ENCODE data around the gene SKOR1. TPM values are rescaled to one million over a fixed set of nuclear protein-coding genes. Genes with fewer than 3 reads are reported as not detected.

Gene SKOR1
- total RNA-seq, 4 donors from 2014 or later = 0.27 to 0.79 TPM; not detected in 2

DNA sequence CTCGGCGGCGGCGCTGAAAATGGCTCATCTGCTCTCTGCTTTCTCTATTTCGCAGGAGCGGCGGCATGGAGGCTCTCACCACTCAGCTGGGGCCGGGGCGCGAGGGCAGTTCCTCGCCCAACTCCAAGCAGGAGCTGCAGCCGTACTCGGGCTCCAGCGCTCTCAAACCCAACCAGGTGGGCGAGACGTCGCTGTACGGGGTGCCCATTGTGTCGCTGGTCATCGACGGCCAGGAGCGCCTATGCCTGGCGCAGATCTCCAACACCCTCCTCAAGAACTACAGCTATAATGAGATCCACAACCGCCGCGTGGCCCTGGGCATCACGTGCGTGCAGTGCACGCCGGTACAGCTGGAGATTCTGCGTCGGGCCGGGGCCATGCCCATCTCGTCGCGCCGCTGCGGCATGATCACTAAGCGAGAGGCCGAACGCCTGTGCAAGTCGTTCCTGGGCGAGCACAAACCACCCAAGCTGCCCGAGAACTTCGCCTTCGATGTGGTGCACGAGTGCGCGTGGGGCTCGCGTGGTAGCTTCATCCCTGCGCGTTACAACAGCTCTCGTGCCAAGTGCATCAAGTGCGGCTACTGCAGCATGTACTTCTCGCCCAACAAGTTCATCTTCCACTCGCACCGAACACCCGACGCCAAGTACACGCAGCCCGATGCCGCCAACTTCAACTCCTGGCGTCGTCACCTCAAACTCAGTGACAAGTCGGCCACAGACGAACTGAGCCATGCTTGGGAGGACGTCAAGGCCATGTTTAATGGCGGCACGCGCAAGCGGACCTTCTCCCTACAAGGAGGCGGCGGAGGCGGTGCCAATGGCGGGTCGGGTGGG, 790 bp downstream of the SKOR1 start:
- H3K27me3 ChIP-seq = peaks cover 100% of the 10 kb centered on the region
- no peak for TF ChIP-seq POLR2AphosphoS5 (IDR thresholded peaks at IDR 0.05)
- no peak for TF ChIP-seq POLR2A (IDR thresholded peaks at IDR 0.05)
- TF ChIP-seq, protein P1, sequence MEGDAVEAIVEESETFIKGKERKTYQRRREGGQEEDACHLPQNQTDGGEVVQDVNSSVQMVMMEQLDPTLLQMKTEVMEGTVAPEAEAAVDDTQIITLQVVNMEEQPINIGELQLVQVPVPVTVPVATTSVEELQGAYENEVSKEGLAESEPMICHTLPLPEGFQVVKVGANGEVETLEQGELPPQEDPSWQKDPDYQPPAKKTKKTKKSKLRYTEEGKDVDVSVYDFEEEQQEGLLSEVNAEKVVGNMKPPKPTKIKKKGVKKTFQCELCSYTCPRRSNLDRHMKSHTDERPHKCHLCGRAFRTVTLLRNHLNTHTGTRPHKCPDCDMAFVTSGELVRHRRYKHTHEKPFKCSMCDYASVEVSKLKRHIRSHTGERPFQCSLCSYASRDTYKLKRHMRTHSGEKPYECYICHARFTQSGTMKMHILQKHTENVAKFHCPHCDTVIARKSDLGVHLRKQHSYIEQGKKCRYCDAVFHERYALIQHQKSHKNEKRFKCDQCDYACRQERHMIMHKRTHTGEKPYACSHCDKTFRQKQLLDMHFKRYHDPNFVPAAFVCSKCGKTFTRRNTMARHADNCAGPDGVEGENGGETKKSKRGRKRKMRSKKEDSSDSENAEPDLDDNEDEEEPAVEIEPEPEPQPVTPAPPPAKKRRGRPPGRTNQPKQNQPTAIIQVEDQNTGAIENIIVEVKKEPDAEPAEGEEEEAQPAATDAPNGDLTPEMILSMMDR (IDR thresholded peaks at IDR 0.05) = no peak
- no peak for TF ChIP-seq EP300 (IDR thresholded peaks at IDR 0.05; ENCODE audit: low read depth)
- no peak for DNase-seq
- no peaks in the 10 kb centered on the region for H3K36me3 ChIP-seq
- no peaks in the 10 kb centered on the region for H3K9me3 ChIP-seq
- no peak overlapping the region for H3K27ac ChIP-seq
- WGBS, 2 donors (ENCODE audit: low coverage in 1 of 2) = 24% methylated on average over 61 of the region's 77 CpGs; no CpG with 5 or more reads in 1 of the 2 donors
- H3K4me3 ChIP-seq = peak overlapping the region in 1 of 4 donors; percentile 25
- in situ Hi-C loops (cut with MboI; ENCODE audit: low pct_ligation_motif_present in 1 of 4, low pct_unique_long_range_greater_than_20kb in 1 of 4, low sequenced_read_pairs in 3 of 4) (loop anchor here in 1 of 4 donors (25.0 kb wide), 1 partner anchor 889 kb away; no protein-coding TSS in a partner anchor), intact Hi-C loops (cut with DNase I; ENCODE audit: low total_unique reads) (no loop called here)
- peaks cover 15 to 80% (median 56%) of the 10 kb centered on the region in 4 donors for H3K4me1 ChIP-seq

DNA sequence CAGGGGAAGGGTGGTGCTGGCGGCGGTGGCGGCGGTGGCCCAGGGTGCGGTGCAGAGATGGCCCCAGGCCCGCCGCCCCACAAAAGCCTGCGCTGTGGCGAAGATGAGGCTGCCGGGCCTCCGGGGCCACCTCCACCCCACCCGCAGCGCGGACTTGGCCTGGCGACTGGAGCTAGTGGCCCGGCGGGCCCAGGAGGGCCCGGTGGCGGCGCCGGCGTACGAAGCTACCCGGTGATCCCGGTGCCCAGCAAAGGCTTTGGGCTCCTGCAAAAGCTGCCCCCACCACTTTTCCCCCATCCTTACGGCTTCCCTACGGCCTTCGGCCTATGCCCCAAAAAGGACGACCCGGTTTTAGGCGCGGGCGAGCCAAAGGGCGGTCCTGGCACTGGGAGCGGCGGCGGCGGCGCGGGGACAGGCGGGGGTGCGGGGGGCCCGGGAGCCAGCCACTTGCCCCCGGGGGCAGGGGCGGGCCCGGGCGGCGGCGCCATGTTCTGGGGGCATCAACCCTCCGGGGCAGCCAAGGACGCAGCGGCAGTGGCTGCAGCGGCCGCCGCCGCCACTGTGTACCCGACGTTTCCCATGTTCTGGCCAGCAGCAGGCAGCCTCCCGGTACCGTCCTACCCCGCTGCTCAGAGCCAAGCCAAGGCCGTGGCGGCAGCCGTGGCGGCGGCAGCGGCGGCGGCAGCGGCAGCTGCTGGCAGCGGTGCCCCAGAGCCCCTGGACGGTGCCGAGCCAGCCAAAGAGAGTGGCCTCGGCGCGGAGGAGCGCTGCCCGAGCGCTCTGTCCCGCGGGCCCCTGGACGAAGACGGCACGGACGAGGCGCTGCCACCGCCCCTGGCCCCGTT, 1.6 kb downstream of the SKOR1 start:
- Histone ChIP-seq H3K4me3 (peak overlapping the region in 1 of 4 donors; percentile 30), H3K4me1 (peaks cover 15 to 75% (median 56%) of the 10 kb centered on the region in 4 donors), H3K36me3 (no peaks in the 10 kb centered on the region), H3K9me3 (no peaks in the 10 kb centered on the region), H3K27me3 (peaks cover 100% of the 10 kb centered on the region), H3K27ac (no peak overlapping the region)
- WGBS, 2 donors (ENCODE audit: low coverage in 1 of 2) = 17% methylated on average over 43 of the region's 88 CpGs; no CpG with 5 or more reads in 1 of the 2 donors
- in situ Hi-C loops (cut with MboI; ENCODE audit: low pct_ligation_motif_present in 1 of 4, low pct_unique_long_range_greater_than_20kb in 1 of 4, low sequenced_read_pairs in 3 of 4) = loop anchor here in 1 of 4 donors (25.0 kb wide), 1 partner anchor 890 kb away; no protein-coding TSS in a partner anchor
- intact Hi-C loops (cut with DNase I; ENCODE audit: low total_unique reads) = no loop called here
- no peak for DNase-seq
- no peak for TF ChIP-seq POLR2AphosphoS5 (IDR thresholded peaks at IDR 0.05)
- TF ChIP-seq EP300 (IDR thresholded peaks at IDR 0.05; ENCODE audit: low read depth) = no peak
- no peak for TF ChIP-seq POLR2A (IDR thresholded peaks at IDR 0.05)
- TF ChIP-seq, protein P1 (IDR thresholded peaks at IDR 0.05) = no peak

DNA sequence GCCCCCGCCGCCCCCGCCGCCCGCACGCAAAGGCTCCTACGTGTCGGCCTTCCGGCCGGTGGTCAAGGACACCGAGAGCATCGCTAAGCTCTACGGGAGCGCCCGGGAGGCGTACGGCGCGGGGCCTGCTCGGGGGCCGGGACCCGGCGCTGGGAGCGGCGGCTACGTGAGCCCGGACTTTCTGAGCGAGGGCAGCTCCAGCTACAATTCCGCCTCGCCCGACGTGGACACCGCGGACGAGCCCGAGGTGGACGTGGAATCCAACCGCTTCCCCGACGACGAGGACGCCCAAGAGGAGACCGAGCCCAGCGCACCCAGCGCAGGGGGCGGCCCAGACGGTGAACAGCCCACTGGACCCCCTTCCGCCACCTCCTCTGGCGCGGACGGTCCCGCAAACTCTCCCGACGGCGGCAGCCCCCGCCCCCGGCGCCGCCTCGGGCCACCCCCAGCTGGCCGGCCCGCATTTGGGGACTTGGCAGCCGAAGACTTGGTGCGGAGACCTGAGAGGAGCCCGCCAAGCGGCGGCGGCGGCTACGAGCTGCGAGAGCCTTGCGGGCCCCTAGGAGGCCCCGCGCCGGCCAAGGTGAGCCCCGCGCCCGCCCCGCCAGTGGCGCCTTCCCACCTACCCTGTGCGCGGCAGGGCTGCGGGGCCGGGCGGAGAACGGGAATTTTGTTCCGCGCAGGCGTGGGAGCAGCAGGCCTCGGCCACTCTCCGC, 2.4 kb downstream of the SKOR1 start:
- intact Hi-C loops (cut with DNase I; ENCODE audit: low total_unique reads) = no loop called here
- peaks cover 15 to 73% (median 56%) of the 10 kb centered on the region in 4 donors for H3K4me1 ChIP-seq

DNA sequence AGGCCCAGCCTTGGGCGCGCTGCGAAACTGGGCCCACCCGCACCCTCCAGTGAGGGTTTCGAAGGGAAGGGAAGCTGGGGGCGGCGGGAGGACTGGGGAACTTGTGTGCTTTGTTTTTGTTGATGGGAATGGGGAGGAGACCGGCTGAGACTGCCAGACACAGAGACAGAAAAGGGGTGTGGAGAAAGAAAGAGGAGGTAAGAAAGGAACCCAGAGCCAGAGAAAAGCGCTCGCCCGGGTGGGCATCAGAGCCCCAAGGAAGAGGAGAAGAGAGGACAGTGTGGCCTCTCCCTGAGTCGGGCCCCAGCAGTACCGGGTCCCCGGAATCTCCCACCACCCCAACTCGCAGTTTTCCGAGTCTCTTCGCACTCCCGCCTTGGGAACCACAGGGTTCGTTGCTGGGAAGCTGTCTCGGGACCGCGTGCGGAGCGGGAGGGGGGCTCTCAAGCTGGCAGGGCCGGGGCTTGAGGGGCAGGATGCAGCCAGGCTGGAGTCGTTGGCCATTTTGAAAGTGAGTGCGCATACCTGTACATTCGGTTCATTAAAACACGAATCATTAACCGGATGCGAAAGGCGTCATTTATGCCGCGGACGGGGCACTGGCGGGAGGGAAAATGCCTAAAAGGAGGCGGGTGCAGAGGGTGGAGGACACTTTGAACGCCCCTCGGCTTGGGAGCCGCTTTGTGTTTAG, 3.1 kb downstream of the SKOR1 start:
- H3K4me3 ChIP-seq = peak overlapping the region in 1 of 4 donors; percentile 30
- no peaks in the 10 kb centered on the region for H3K9me3 ChIP-seq
- peaks cover 16 to 74% (median 57%) of the 10 kb centered on the region in 4 donors for H3K4me1 ChIP-seq
- intact Hi-C loops (cut with DNase I; ENCODE audit: low total_unique reads) = no loop called here
- in situ Hi-C loops (cut with MboI; ENCODE audit: low pct_ligation_motif_present in 1 of 4, low pct_unique_long_range_greater_than_20kb in 1 of 4, low sequenced_read_pairs in 3 of 4) = loop anchor here in 1 of 4 donors (25.0 kb wide), 1 partner anchor 891 kb away; no protein-coding TSS in a partner anchor
- TF ChIP-seq, protein P1 (IDR thresholded peaks at IDR 0.05) = no peak
- TF ChIP-seq POLR2AphosphoS5 (IDR thresholded peaks at IDR 0.05) = no peak
- no peak for TF ChIP-seq EP300 (IDR thresholded peaks at IDR 0.05; ENCODE audit: low read depth)
- TF ChIP-seq POLR2A (IDR thresholded peaks at IDR 0.05) = no peak
- peaks cover 100% of the 10 kb centered on the region for H3K27me3 ChIP-seq
- DNase-seq = no peak
- H3K27ac ChIP-seq = no peak overlapping the region
- WGBS, 2 donors (ENCODE audit: low coverage in 1 of 2) = 10% methylated on average over 15 to 40 of the region's 40 CpGs
- H3K36me3 ChIP-seq = no peaks in the 10 kb centered on the region

More for the DNA sequence above, 2.4 kb downstream of the SKOR1 start:
- Histone ChIP-seq H3K27me3 (peaks cover 100% of the 10 kb centered on the region), H3K27ac (no peak overlapping the region), H3K36me3 (no peaks in the 10 kb centered on the region), H3K4me3 (peak overlapping the region in 1 of 4 donors; percentile 30), H3K9me3 (no peaks in the 10 kb centered on the region)
- 4% methylated on average over 64 of the region's 91 CpGs; no CpG with 5 or more reads in 1 of the 2 donors for WGBS, 2 donors (ENCODE audit: low coverage in 1 of 2)
- TF ChIP-seq POLR2AphosphoS5 (IDR thresholded peaks at IDR 0.05) = no peak
- no peak for TF ChIP-seq EP300 (IDR thresholded peaks at IDR 0.05; ENCODE audit: low read depth)
- in situ Hi-C loops (cut with MboI; ENCODE audit: low pct_ligation_motif_present in 1 of 4, low pct_unique_long_range_greater_than_20kb in 1 of 4, low sequenced_read_pairs in 3 of 4) = loop anchor here in 1 of 4 donors (25.0 kb wide), 1 partner anchor 890 kb away; no protein-coding TSS in a partner anchor
- no peak for DNase-seq

Measured in transverse colon (tissue), 4 donors.